Osteocyte (in vitro differentiated cells): ENCODE measurements around the gene HSD11B1. TPM values are rescaled to one million over a fixed set of nuclear protein-coding genes. Genes with fewer than 3 reads are reported as not detected.

Source experiments
- DNase-seq: peaks from one replicate; pipeline ENCODE4 v3.0.0; 2021; ENCODE audit warnings: mixed read lengths; ENCODE audit not compliant: unreplicated experiment; ENCODE audit errors: extremely low spot score
- H3K27ac Mint-ChIP-seq: one replicate; pipeline ENCODE4 v1.8.0; 2021; ENCODE audit warnings: mild to moderate bottlenecking, mixed read lengths; ENCODE audit not compliant: unreplicated experiment
- H3K27me3 Mint-ChIP-seq: one replicate; pipeline ENCODE4 v1.8.0; 2021; ENCODE audit warnings: mixed read lengths; ENCODE audit not compliant: unreplicated experiment
- H3K36me3 Mint-ChIP-seq: one replicate; pipeline ENCODE4 v1.8.0; 2021; ENCODE audit warnings: mixed read lengths; ENCODE audit not compliant: unreplicated experiment
- H3K4me1 Mint-ChIP-seq: one replicate; pipeline ENCODE4 v1.8.0; 2021; ENCODE audit warnings: mixed read lengths; ENCODE audit not compliant: unreplicated experiment
- H3K4me3 Mint-ChIP-seq: one replicate; pipeline ENCODE4 v1.8.0; 2021; ENCODE audit warnings: mild to moderate bottlenecking, moderate library complexity, mixed read lengths; ENCODE audit not compliant: unreplicated experiment
- H3K9me3 Mint-ChIP-seq: one replicate; pipeline ENCODE4 v1.8.0; 2021; ENCODE audit warnings: mixed read lengths; ENCODE audit not compliant: unreplicated experiment
- CTCF ChIP-seq: fragments of 200-600 bp; sonication (generic); IDR thresholded peaks from 2 replicates; pipeline ENCODE4 v1.5.0; 2021; ENCODE audit warnings: antibody characterized with exemption, mild to moderate bottlenecking, moderate library complexity
- long read RNA-seq: library from polyadenylated mRNA; unstranded; transcript quantifications from one replicate; pipeline ENCODE4 v2.0.0, GENCODE V29; 2021
- total RNA-seq: library from RNA; stranded (reverse); gene quantifications from 2 replicates; pipeline ENCODE4 v1.2.1, GENCODE V29; 2021

HSD11B1 gene
- not detected in 2 replicates for total RNA-seq
- long read RNA-seq = 0 reads

- no peak within 1 kb of the TSS for H3K27ac Mint-ChIP-seq
These were observed at the start of gene HSD11B1 for GRCh38 chr1:209704584-209704983. Gene HSD11B1, plus strand, starts transcription at chr1:209704846. Its CDS starts 97 bp downstream, at chr1:209704943.

GRCh38 chr1:209655411-209656231, 49.0 kb upstream of the HSD11B1 start:
- H3K27me3 Mint-ChIP-seq = peaks cover 18% of the 10 kb centered on the region
- no peaks in the 10 kb centered on the region for H3K9me3 Mint-ChIP-seq
- H3K36me3 Mint-ChIP-seq = no peaks in the 10 kb centered on the region

More at GRCh38 chr1:209704584-209704983, at the start of gene HSD11B1:
- H3K4me1 Mint-ChIP-seq = no peaks in the 10 kb centered on the region
- no peak for DNase-seq
- no peak within 1 kb of the TSS for H3K4me3 Mint-ChIP-seq
- H3K27me3 Mint-ChIP-seq = peaks cover 68% of the 10 kb centered on the region
- no peaks in the 10 kb centered on the region for H3K36me3 Mint-ChIP-seq
- no peaks in the 10 kb centered on the region for H3K9me3 Mint-ChIP-seq
- no peak for TF ChIP-seq CTCF

GRCh38 chr1:209657140-209657879, 47.3 kb upstream of the HSD11B1 start:
- Mint-ChIP-seq H3K27me3 (peaks cover 27% of the 10 kb centered on the region), H3K4me3 (no peak overlapping the region), H3K36me3 (no peaks in the 10 kb centered on the region), H3K9me3 (no peaks in the 10 kb centered on the region), H3K27ac (no peak overlapping the region), H3K4me1 (peaks cover 17% of the 10 kb centered on the region)
- DNase-seq = no peak
- no peak for TF ChIP-seq CTCF

More at GRCh38 chr1:209655411-209656231, 49.0 kb upstream of the HSD11B1 start:
- DNase-seq = no peak
- Mint-ChIP-seq H3K27ac (no peak overlapping the region), H3K4me1 (peaks cover 32% of the 10 kb centered on the region), H3K4me3 (no peak overlapping the region)
- TF ChIP-seq CTCF = no peak

GRCh38 chr1:209657918-209658317, 46.7 kb upstream of the HSD11B1 start:
- Mint-ChIP-seq H3K9me3 (no peaks in the 10 kb centered on the region), H3K36me3 (no peaks in the 10 kb centered on the region), H3K27ac (no peak overlapping the region), H3K4me1 (peaks cover 11% of the 10 kb centered on the region), H3K4me3 (no peak overlapping the region), H3K27me3 (peaks cover 32% of the 10 kb centered on the region)
- DNase-seq = no peak
- no peak for TF ChIP-seq CTCF

GRCh38 chr1:209659909-209660308, 44.7 kb upstream of the HSD11B1 start:
- Mint-ChIP-seq H3K9me3 (no peaks in the 10 kb centered on the region), H3K4me1 (no peaks in the 10 kb centered on the region), H3K27ac (no peak overlapping the region), H3K36me3 (no peaks in the 10 kb centered on the region), H3K4me3 (no peak overlapping the region), H3K27me3 (peaks cover 43% of the 10 kb centered on the region)
- no peak for TF ChIP-seq CTCF
- DNase-seq = no peak
